OCI-M1 (cell line): ENCODE measurements around the gene PALM2AKAP2.

ENCODE experiments used
- DNase-seq: peaks from one replicate; lab custom pipeline; 2025; lab: John Stamatoyannopoulos, UW

The PALM2AKAP2 gene

GRCh38 chr9:109771796-109772531 lies 8.0 kb upstream of the PALM2AKAP2 start:
- DNase-seq: no peak

GRCh38 chr9:109775516-109775915 lies 4.5 kb upstream of the PALM2AKAP2 start:
- DNase-seq: no peak

- no peak for DNase-seq
These were observed 3.6 kb upstream of the PALM2AKAP2 start for GRCh38 chr9:109776391-109776790.

GRCh38 chr9:109780453-109781033 lies 545 bp downstream of the PALM2AKAP2 start:
- no peak for DNase-seq

- DNase-seq: no peak
These were observed 1.1 kb downstream of the PALM2AKAP2 start for GRCh38 chr9:109781086-109781485.

- no peak for DNase-seq
These were observed 1.7 kb downstream of the PALM2AKAP2 start for GRCh38 chr9:109781541-109782197.

- DNase-seq: no peak
These were observed 7.7 kb downstream of the PALM2AKAP2 start for GRCh38 chr9:109787735-109788134.

- no peak for DNase-seq
These were observed 9.6 kb downstream of the PALM2AKAP2 start for GRCh38 chr9:109789556-109789955.

GRCh38 chr9:109789971-109790370 lies 10.0 kb downstream of the PALM2AKAP2 start:
- no peak for DNase-seq

GRCh38 chr9:109791003-109791677 lies 11.1 kb downstream of the PALM2AKAP2 start:
- no peak for DNase-seq

- no peak for DNase-seq
These were observed 11.7 kb downstream of the PALM2AKAP2 start for GRCh38 chr9:109791747-109792146.

GRCh38 chr9:109792951-109793546 lies 13.1 kb downstream of the PALM2AKAP2 start:
- DNase-seq: no peak

- DNase-seq: no peak
These were observed 13.9 kb downstream of the PALM2AKAP2 start for GRCh38 chr9:109793921-109794320.

- DNase-seq: no peak
These were observed 14.5 kb downstream of the PALM2AKAP2 start for GRCh38 chr9:109794361-109795012.

GRCh38 chr9:109795613-109796012 lies 15.6 kb downstream of the PALM2AKAP2 start:
- no peak for DNase-seq

GRCh38 chr9:109796078-109796477 lies 16.1 kb downstream of the PALM2AKAP2 start:
- no peak for DNase-seq

- DNase-seq: no peak
These were observed 17.0 kb downstream of the PALM2AKAP2 start for GRCh38 chr9:109797006-109797405.

GRCh38 chr9:109797509-109797908 lies 17.5 kb downstream of the PALM2AKAP2 start:
- no peak for DNase-seq

GRCh38 chr9:109799141-109799540 lies 19.1 kb downstream of the PALM2AKAP2 start:
- no peak for DNase-seq

GRCh38 chr9:109799792-109800191 lies 19.8 kb downstream of the PALM2AKAP2 start:
- DNase-seq: no peak

- no peak for DNase-seq
These were observed 21.5 kb downstream of the PALM2AKAP2 start for GRCh38 chr9:109801484-109801883.

- DNase-seq: no peak
These were observed 22.5 kb downstream of the PALM2AKAP2 start for GRCh38 chr9:109802491-109802890.
